HL-60/S4 treated with retinoic acid at 250 ng/mL for 4 days and 3 days (cell line): ENCODE results near the gene CSRP3.

ENCODE experiments used
- in situ Hi-C: fragments of 300-500 bp; cut with MboI; formaldehyde crosslinking; loops from 2 replicates; pipeline ENCODE4 v1.7.0; 2022; ENCODE audit warnings: low sequenced_read_pairs

The CSRP3 gene

GRCh38 chr11:19226378-19227195 is 24.8 kb upstream of the CSRP3 start:
- in situ Hi-C loops = no loop called here

GRCh38 chr11:19225581-19225980 is 23.8 kb upstream of the CSRP3 start:
- in situ Hi-C loops = no loop called here

GRCh38 chr11:19225123-19225522 is 23.3 kb upstream of the CSRP3 start:
- in situ Hi-C loops = no loop called here

GRCh38 chr11:19220903-19221724 is 19.3 kb upstream of the CSRP3 start:
- in situ Hi-C loops = no loop called here

- in situ Hi-C loops = no loop called here
These were observed 17.1 kb upstream of the CSRP3 start for GRCh38 chr11:19218786-19219460.

- in situ Hi-C loops = no loop called here
These were observed 16.4 kb upstream of the CSRP3 start for GRCh38 chr11:19218216-19218615.

- in situ Hi-C loops = no loop called here
These were observed 15.1 kb upstream of the CSRP3 start for GRCh38 chr11:19216709-19217374.

- in situ Hi-C loops = no loop called here
These were observed 14.2 kb upstream of the CSRP3 start for GRCh38 chr11:19216021-19216420.

GRCh38 chr11:19209617-19210370 is 8.0 kb upstream of the CSRP3 start:
- in situ Hi-C loops = no loop called here

- in situ Hi-C loops = no loop called here
These were observed 7.3 kb upstream of the CSRP3 start for GRCh38 chr11:19208959-19209546.

GRCh38 chr11:19208181-19208580 is 6.4 kb upstream of the CSRP3 start:
- in situ Hi-C loops = no loop called here

GRCh38 chr11:19204836-19205235 is 3.1 kb upstream of the CSRP3 start:
- in situ Hi-C loops = no loop called here

- in situ Hi-C loops = no loop called here
These were observed 1.2 kb downstream of the CSRP3 start for GRCh38 chr11:19200410-19201201.

GRCh38 chr11:19199771-19200170 is 2.0 kb downstream of the CSRP3 start:
- in situ Hi-C loops = no loop called here

GRCh38 chr11:19199048-19199447 is 2.7 kb downstream of the CSRP3 start:
- in situ Hi-C loops = no loop called here

GRCh38 chr11:19196432-19196831 is 5.4 kb downstream of the CSRP3 start:
- in situ Hi-C loops = no loop called here

GRCh38 chr11:19194620-19195308 is 7.0 kb downstream of the CSRP3 start:
- in situ Hi-C loops = no loop called here

- in situ Hi-C loops = no loop called here
These were observed 7.9 kb downstream of the CSRP3 start for GRCh38 chr11:19193916-19194315.
